Measurements from ENCODE around the gene CHGA.

Gene CHGA

GRCh38 chr14:92984082-92984788, 61.3 kb downstream of the CHGA start:
- DNase-seq: no peak
